Mesendoderm (in vitro differentiated cells): Measurements from ENCODE around the gene MUC2.

Source experiments
- DNase-seq: peaks from one replicate; pipeline ENCODE4 v3.0.0; 2013
- H2AK5ac ChIP-seq: 2 replicates; pipeline ENCODE4 v1.6.1; 2013; ENCODE audit warnings: low read length, inconsistent platforms
- H2BK120ac ChIP-seq: 2 replicates; pipeline ENCODE4 v1.6.1; 2013; ENCODE audit warnings: low read depth, mild to moderate bottlenecking, low read length, moderate library complexity, mixed read lengths
- H2BK15ac ChIP-seq: replicated peaks from 2 replicates; pipeline ENCODE4 v1.6.1; 2013; ENCODE audit warnings: low read depth, mild to moderate bottlenecking, moderate library complexity
- H2BK5ac ChIP-seq: 2 replicates; pipeline ENCODE4 v1.6.1; 2013; ENCODE audit warnings: low read length, inconsistent platforms
- H3K18ac ChIP-seq: 2 replicates; pipeline ENCODE4 v1.6.1; 2013; ENCODE audit warnings: mild to moderate bottlenecking, low read length, mixed read lengths
- H3K23ac ChIP-seq: one replicate; pipeline ENCODE4 v1.6.1; 2013; ENCODE audit warnings: low read length
- H3K27ac ChIP-seq: 2 replicates; pipeline ENCODE4 v1.5.1; 2013; ENCODE audit warnings: low read depth, mild to moderate bottlenecking, inconsistent platforms, low read length, moderate library complexity
- H3K27me3 ChIP-seq: 2 replicates; pipeline ENCODE4 v1.6.1; 2013; ENCODE audit warnings: low read length, control low read depth, mild to moderate bottlenecking, inconsistent platforms; ENCODE audit not compliant: insufficient read depth, poor library complexity
- H3K36me3 ChIP-seq: 2 replicates; pipeline ENCODE4 v1.6.1; 2013; ENCODE audit warnings: low read length, inconsistent platforms; ENCODE audit not compliant: control insufficient read depth, insufficient read depth
- H3K4ac ChIP-seq: one replicate; pipeline ENCODE4 v1.6.1; 2013; ENCODE audit warnings: low read depth, mild to moderate bottlenecking, low read length, moderate library complexity
- H3K4me1 ChIP-seq: 2 replicates; pipeline ENCODE4 v1.6.1; 2013; ENCODE audit warnings: low read depth, low read length, inconsistent platforms; ENCODE audit not compliant: control insufficient read depth
- H3K4me2 ChIP-seq: 2 replicates; pipeline ENCODE4 v1.6.1; 2013; ENCODE audit warnings: low read length
- H3K4me3 ChIP-seq: 2 replicates; pipeline ENCODE4 v1.5.1; 2013; ENCODE audit warnings: mild to moderate bottlenecking, low read length
- H3K56ac ChIP-seq: one replicate; pipeline ENCODE4 v1.6.1; 2013; ENCODE audit warnings: low read length
- H3K79me1 ChIP-seq: 2 replicates; pipeline ENCODE4 v1.6.1; 2013; ENCODE audit warnings: low read length, inconsistent platforms
- H3K79me2 ChIP-seq: 2 replicates; pipeline ENCODE4 v1.6.1; 2013; ENCODE audit warnings: mild to moderate bottlenecking, low read length; ENCODE audit not compliant: control insufficient read depth, insufficient read depth
- H3K9ac ChIP-seq: 2 replicates; pipeline ENCODE4 v1.6.1; 2013; ENCODE audit warnings: low read length, inconsistent platforms
- H4K5ac ChIP-seq: one replicate; pipeline ENCODE4 v1.6.1; 2013; ENCODE audit warnings: low read length
- H4K8ac ChIP-seq: one replicate; pipeline ENCODE4 v1.6.1; 2013; ENCODE audit warnings: low read depth, mild to moderate bottlenecking, control low read depth, low read length, moderate library complexity
- WGBS: extraction: QIAGEN DNeasy Blood & Tissue Kit; methylation state at CpG from one replicate; pipeline ENCODE4 v1.1.7; 2013; ENCODE audit warnings: low lambda C conversion rate, missing lambda C conversion rate; ENCODE audit not compliant: insufficient coverage; ENCODE audit errors: extremely low coverage; 5-methylcytosine and 5-hydroxymethylcytosine counted together

MUC2 gene

DNA sequence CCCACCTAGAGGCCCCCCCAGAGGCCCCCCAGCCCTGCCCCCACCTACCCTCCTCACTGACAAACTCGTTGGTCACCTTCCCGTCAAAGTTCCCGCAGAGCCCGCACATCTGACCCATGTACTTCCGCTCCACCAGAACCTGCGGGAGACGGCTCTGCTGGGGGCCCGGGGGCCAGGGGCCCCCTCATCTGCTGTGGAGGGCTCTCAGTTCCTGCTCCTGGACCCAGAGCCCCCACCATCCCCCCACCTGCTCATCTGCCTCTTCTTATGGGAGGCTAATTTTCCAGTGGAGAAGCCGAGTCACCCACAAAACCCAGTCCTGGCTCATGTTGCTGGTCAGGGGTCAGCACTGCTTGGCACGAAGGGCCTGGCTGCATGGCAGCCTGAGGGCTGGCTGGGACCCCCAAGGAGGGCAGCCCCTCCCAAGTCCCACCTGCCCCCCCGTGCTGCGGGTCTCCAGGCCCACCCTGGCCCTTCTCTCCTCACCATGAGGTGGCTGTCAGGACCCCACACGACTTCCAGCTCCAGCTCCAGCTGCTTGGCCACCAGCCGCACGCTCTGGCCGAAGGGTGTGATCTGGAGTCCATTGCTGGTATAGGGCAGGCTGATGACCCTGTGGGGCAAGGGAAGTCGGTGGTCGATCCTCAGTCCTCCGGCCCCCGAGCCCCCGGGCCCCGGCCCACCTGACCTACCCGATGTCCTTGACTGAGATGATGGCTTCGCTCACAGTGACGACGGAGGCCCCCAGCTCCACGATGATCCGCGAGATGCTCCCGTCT, 43.4 kb upstream of the MUC2 start:
- no peaks in the 10 kb centered on the region for H3K4me1 ChIP-seq
- H2BK15ac ChIP-seq = no peak overlapping the region
- no peak overlapping the region for H3K4ac ChIP-seq
- no peaks in the 10 kb centered on the region for H3K79me2 ChIP-seq
- no peak overlapping the region for H3K4me3 ChIP-seq
- H3K79me1 ChIP-seq = no peaks in the 10 kb centered on the region
- whole genome bisulfite sequencing = no CpG with 5 or more reads among the region's 30 CpGs
- no peak overlapping the region for H3K4me2 ChIP-seq
- H3K23ac ChIP-seq = no peak overlapping the region
- no peak overlapping the region for H3K56ac ChIP-seq
- no peaks in the 10 kb centered on the region for H3K36me3 ChIP-seq
- no peak overlapping the region for H2BK120ac ChIP-seq
- H2BK5ac ChIP-seq = no peak overlapping the region
- H4K8ac ChIP-seq = no peak overlapping the region
- no peak overlapping the region for H4K5ac ChIP-seq
- no peak overlapping the region for H2AK5ac ChIP-seq
- no peak overlapping the region for H3K9ac ChIP-seq
- no peak overlapping the region for H3K27ac ChIP-seq
- H3K18ac ChIP-seq = no peak overlapping the region
- DNase-seq = no peak
- no peaks in the 10 kb centered on the region for H3K27me3 ChIP-seq

DNA sequence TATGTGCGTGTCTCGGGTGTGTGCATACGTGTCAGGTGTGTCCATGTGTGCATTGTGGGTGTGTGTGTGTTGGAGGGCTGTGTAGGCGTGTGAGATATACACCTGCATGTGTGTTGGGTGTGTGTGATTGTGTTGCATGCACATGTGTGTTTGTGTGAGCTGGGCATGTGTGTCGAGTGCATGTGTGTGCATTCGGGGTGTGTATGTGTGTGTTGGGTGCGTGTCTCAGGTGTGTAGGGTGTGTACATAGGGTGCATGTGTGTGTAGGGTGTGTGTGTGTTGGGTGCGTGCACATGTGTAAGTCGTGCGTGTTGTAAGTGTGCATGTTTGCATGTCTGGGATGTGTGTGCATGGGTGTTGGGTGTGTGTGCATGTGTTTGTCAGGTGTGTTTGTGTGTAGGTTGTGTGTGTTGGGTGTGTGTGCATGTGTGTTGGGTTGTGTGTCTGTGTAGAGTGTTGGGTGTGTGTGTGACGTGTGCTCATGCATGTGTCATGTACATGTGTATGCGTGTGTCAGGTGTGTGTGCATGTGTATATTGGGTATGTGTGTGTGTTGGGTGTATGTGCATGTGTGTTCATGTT, 42.3 kb upstream of the MUC2 start:
- DNase-seq = no peak
- H3K4me2 ChIP-seq = no peak overlapping the region
- no peak overlapping the region for H2AK5ac ChIP-seq
- no peak overlapping the region for H4K5ac ChIP-seq
- H3K9ac ChIP-seq = no peak overlapping the region
- no peaks in the 10 kb centered on the region for H3K36me3 ChIP-seq
- no peak overlapping the region for H2BK120ac ChIP-seq
- no CpG with 5 or more reads among the region's 12 CpGs for WGBS
- H3K4me1 ChIP-seq = no peaks in the 10 kb centered on the region
- H3K23ac ChIP-seq = no peak overlapping the region
- no peaks in the 10 kb centered on the region for H3K79me1 ChIP-seq
- H3K4ac ChIP-seq = no peak overlapping the region
- no peaks in the 10 kb centered on the region for H3K27me3 ChIP-seq
- H3K79me2 ChIP-seq = no peaks in the 10 kb centered on the region
- H3K56ac ChIP-seq = no peak overlapping the region
- no peak overlapping the region for H2BK5ac ChIP-seq
- no peak overlapping the region for H2BK15ac ChIP-seq
- H3K4me3 ChIP-seq = no peak overlapping the region
- no peak overlapping the region for H3K18ac ChIP-seq
- H4K8ac ChIP-seq = no peak overlapping the region
- no peak overlapping the region for H3K27ac ChIP-seq

DNA sequence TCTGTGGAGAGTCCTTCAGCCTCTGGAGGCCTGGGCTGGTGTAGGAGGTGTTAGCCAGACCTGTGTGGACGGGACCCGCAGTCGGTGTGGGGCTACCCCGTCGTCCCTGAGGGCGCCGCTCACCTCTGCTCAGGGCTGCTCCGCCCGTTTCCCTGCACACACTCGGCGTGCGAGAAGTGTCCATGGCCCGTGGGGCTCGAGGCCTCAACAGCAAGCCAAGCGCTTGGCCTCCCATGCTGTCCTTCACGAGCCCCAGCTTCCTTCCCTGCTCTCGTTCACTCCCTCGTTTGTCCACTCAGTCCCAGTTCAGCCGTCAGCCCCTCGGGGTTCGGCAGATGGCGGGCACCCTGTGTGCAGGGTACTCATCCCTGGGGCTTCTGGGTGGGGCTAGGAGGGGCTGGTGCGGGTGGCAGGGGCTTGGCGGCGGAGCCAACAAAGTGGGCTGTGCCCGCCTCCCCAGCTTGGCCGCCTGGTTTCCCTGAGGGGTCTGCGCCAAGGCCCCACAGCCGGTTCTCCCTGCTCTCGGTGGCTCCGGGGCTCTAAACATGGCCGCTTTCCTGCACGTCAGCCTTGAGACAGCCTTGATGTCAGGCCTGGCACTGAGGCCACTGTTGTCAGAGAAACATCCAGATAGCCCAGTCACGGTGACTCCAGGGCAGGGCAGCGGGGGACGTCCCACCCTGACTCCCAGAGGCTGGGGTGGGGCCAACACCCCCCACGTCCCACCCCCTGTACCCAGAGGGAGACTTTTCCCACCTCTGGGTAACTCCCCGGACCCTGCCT, 41.5 kb upstream of the MUC2 start:
- no peak overlapping the region for H4K8ac ChIP-seq
- no peak overlapping the region for H4K5ac ChIP-seq
- no peak overlapping the region for H2BK15ac ChIP-seq
- H3K4me1 ChIP-seq = no peaks in the 10 kb centered on the region
- H3K79me2 ChIP-seq = no peaks in the 10 kb centered on the region
- H3K56ac ChIP-seq = no peak overlapping the region
- H3K4ac ChIP-seq = no peak overlapping the region
- no peak overlapping the region for H3K4me2 ChIP-seq
- no peaks in the 10 kb centered on the region for H3K27me3 ChIP-seq
- no CpG with 5 or more reads among the region's 38 CpGs for WGBS
- no peak overlapping the region for H3K23ac ChIP-seq
- no peak overlapping the region for H3K27ac ChIP-seq
- no peak overlapping the region for H2BK5ac ChIP-seq
- no peak overlapping the region for H3K4me3 ChIP-seq
- no peak overlapping the region for H2AK5ac ChIP-seq
- H3K79me1 ChIP-seq = no peaks in the 10 kb centered on the region
- no peak for DNase-seq
- no peak overlapping the region for H2BK120ac ChIP-seq
- no peak overlapping the region for H3K18ac ChIP-seq
- H3K9ac ChIP-seq = no peak overlapping the region
- no peaks in the 10 kb centered on the region for H3K36me3 ChIP-seq

DNA sequence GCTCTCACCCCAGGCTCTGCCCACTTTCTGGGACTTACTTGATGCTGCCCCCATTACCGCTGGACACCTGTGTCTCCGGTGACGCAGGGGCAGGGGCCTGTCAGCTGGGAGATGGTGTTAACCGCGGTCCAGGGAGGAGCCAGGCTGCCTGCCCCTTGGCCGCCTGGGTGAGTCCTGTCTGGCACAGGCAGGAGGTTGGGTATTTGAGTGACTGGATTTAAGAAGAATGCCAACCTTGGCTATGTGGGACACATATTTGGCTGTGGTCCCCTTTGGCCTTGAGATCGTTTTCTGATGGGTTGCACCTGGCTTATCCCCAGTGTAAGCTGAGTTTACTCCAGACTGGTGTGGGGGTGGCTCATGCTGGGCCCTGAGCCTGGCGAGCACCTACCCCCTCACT, 40.7 kb upstream of the MUC2 start:
- DNase-seq = no peak
- Histone ChIP-seq H3K23ac (no peak overlapping the region), H3K9ac (no peak overlapping the region), H3K4me3 (no peak overlapping the region), H4K8ac (no peak overlapping the region), H2BK15ac (no peak overlapping the region), H2BK120ac (no peak overlapping the region), H3K79me1 (no peaks in the 10 kb centered on the region), H2BK5ac (no peak overlapping the region), H4K5ac (no peak overlapping the region), H3K56ac (no peak overlapping the region), H3K4ac (no peak overlapping the region), H3K18ac (no peak overlapping the region), H3K36me3 (no peaks in the 10 kb centered on the region), H3K4me1 (no peaks in the 10 kb centered on the region), H3K27me3 (no peaks in the 10 kb centered on the region), H3K79me2 (no peaks in the 10 kb centered on the region), H3K27ac (no peak overlapping the region), H2AK5ac (no peak overlapping the region), H3K4me2 (no peak overlapping the region)
- WGBS = no CpG with 5 or more reads among the region's 8 CpGs

DNA sequence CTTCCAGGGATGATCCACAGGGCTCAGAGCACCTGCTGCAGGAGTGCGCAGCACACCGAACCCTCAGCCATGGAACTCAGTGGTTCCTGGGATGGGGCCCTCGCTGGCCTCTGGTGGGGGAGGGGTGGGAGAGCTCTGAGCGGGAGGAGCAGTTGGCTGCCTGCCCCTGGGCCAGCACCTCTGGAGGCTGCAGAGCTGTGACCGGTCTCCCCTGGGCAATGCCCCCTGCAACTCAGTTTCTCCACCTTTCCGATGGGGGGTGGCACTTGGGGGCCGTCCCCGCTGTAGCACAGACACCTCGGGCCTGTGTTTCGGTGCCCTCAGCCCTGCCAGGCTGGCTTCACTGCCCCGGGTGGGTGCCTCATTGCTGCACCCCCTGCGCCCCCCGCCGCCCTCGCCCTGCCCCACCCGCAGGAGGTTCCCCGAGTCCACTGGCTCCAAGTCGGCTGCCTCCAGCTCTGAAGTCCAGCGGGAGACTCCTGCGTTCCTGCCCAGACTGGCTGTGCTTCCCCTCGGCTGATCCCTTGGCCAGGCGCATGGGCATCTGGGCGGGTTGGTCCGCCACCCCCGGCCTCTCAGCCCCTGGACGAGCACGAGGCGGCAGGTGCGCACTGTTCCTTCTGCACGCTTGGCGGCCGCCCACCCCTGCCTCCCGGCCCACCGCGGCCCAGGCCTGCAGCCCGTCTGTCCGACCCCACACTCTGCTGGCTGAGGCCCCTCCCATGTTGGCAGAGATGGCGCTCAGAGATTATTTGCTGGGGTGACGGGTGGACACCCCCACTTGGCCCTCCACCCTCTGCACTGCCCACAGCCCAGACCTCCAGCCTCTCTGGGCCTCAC, 40.0 kb upstream of the MUC2 start:
- Histone ChIP-seq H3K79me2 (no peaks in the 10 kb centered on the region), H3K4me1 (no peaks in the 10 kb centered on the region), H2BK15ac (no peak overlapping the region), H3K4me2 (no peak overlapping the region), H4K8ac (no peak overlapping the region), H3K9ac (no peak overlapping the region), H3K27ac (no peak overlapping the region), H3K4ac (no peak overlapping the region), H3K18ac (no peak overlapping the region), H4K5ac (no peak overlapping the region), H3K56ac (no peak overlapping the region), H3K79me1 (no peaks in the 10 kb centered on the region), H2AK5ac (no peak overlapping the region), H3K27me3 (no peaks in the 10 kb centered on the region), H3K4me3 (no peak overlapping the region), H3K23ac (no peak overlapping the region), H2BK5ac (no peak overlapping the region), H2BK120ac (no peak overlapping the region), H3K36me3 (no peaks in the 10 kb centered on the region)
- WGBS = no CpG with 5 or more reads among the region's 39 CpGs
- DNase-seq = no peak
